GM12864 (cell line): ENCODE measurements around the gene PLK2.

ENCODE experiments used
- DNase-seq: peaks from one replicate; pipeline ENCODE4 v3.0.0-alpha.2; 2011; ENCODE audit warnings: low read depth
- H3K4me3 ChIP-seq: 2 replicates; pipeline ENCODE4 v1.5.1; 2011; ENCODE audit warnings: mild to moderate bottlenecking, low read depth, low read length, control low read depth
- TF ChIP-seq, protein P1 (sequence below): IDR thresholded peaks from 2 replicates; pipeline ENCODE4 v1.5.1; 2011; ENCODE audit warnings: low read depth, mild to moderate bottlenecking, moderate library complexity, low read length, control low read depth, inconsistent platforms; ENCODE audit errors: missing control alignments

Gene PLK2

GRCh38 chr5:58501778-58502417 is 42.0 kb upstream of the PLK2 start:
- no peak overlapping the region for H3K4me3 ChIP-seq
- no peak for DNase-seq
- TF ChIP-seq, protein P1, sequence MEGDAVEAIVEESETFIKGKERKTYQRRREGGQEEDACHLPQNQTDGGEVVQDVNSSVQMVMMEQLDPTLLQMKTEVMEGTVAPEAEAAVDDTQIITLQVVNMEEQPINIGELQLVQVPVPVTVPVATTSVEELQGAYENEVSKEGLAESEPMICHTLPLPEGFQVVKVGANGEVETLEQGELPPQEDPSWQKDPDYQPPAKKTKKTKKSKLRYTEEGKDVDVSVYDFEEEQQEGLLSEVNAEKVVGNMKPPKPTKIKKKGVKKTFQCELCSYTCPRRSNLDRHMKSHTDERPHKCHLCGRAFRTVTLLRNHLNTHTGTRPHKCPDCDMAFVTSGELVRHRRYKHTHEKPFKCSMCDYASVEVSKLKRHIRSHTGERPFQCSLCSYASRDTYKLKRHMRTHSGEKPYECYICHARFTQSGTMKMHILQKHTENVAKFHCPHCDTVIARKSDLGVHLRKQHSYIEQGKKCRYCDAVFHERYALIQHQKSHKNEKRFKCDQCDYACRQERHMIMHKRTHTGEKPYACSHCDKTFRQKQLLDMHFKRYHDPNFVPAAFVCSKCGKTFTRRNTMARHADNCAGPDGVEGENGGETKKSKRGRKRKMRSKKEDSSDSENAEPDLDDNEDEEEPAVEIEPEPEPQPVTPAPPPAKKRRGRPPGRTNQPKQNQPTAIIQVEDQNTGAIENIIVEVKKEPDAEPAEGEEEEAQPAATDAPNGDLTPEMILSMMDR = no peak

DNA sequence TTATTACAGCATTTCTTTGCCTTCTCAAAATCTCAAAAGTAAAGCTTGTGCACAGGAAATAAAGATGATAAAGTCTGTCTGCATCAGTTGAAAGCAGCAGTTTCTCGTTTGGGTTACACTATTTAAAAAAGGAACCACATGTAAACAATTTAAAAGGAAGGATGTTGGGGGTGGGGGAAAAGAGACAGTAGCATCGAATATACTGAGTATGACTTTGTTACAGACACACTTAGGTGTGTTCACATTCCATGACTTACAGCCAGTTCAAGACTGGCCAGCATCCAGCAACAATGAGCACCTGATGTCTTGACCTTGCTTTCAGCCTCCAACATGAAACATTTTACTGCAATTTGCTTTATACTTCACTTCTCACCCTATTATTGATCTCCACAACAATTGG is 40.1 kb upstream of the PLK2 start:
- DNase-seq = no peak
- H3K4me3 ChIP-seq = no peak overlapping the region
- TF ChIP-seq, protein P1 = no peak

- TF ChIP-seq, protein P1 = no peak
- DNase-seq = no peak
- no peak overlapping the region for H3K4me3 ChIP-seq
Measured at GRCh38 chr5:58499231-58499630, 39.3 kb upstream of the PLK2 start.

GRCh38 chr5:58498340-58498942 is 38.6 kb upstream of the PLK2 start:
- TF ChIP-seq, protein P1 = peak; percentile 44
- no peak for DNase-seq
- H3K4me3 ChIP-seq = no peak overlapping the region

- TF ChIP-seq, protein P1 = no peak
- no peak for DNase-seq
- no peak overlapping the region for H3K4me3 ChIP-seq
Measured at GRCh38 chr5:58497921-58498320, 38.0 kb upstream of the PLK2 start.

- TF ChIP-seq, protein P1 = no peak
- DNase-seq = no peak
- no peak overlapping the region for H3K4me3 ChIP-seq
Measured at GRCh38 chr5:58497386-58497785, 37.5 kb upstream of the PLK2 start.

DNA sequence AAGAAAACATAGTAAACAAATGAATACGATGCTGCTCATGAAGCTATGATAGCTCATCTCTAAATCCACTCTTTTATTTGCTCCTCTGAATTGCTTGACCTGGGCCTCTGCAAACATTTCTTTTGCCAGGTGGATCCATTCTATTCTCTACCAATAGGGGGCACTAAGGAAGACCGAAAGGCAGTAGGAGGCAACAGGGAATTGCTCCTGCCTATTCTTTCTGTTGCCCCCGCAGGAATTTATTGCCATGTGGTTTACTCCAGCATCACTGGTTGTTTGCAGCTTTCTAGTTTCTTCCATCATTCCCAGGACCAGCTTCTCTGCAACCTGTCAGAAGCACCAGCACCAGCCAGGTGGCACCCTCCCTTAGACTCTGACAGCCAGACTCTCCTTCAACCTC is 36.6 kb upstream of the PLK2 start:
- DNase-seq = no peak
- H3K4me3 ChIP-seq = no peak overlapping the region
- TF ChIP-seq, protein P1 = peak; percentile 44
